ENCODE measurements around the gene HDAC9.

Gene HDAC9

GRCh38 chr7:18558503-18558902, 63.0 kb downstream of the HDAC9 start:
- no peak for DNase-seq (ENCODE audit: low read depth)

GRCh38 chr7:18558910-18559309, 63.4 kb downstream of the HDAC9 start:
- DNase-seq (ENCODE audit: low read depth) = no peak

- DNase-seq (ENCODE audit: low read depth) = no peak
These were observed 64.2 kb downstream of the HDAC9 start for GRCh38 chr7:18559756-18560155.

- no peak for DNase-seq (ENCODE audit: low read depth)
These were observed 69.2 kb downstream of the HDAC9 start for GRCh38 chr7:18564779-18565178.

- no peak for DNase-seq (ENCODE audit: low read depth)
These were observed 69.8 kb downstream of the HDAC9 start for GRCh38 chr7:18565337-18565736.

GRCh38 chr7:18566205-18566604, 70.7 kb downstream of the HDAC9 start:
- no peak for DNase-seq (ENCODE audit: low read depth)

- DNase-seq (ENCODE audit: low read depth) = no peak
These were observed 71.3 kb downstream of the HDAC9 start for GRCh38 chr7:18566829-18567228.

- no peak for DNase-seq (ENCODE audit: low read depth)
These were observed 74.9 kb downstream of the HDAC9 start for GRCh38 chr7:18570441-18570840.

- no peak for DNase-seq (ENCODE audit: low read depth)
These were observed 75.4 kb downstream of the HDAC9 start for GRCh38 chr7:18570890-18571478.

GRCh38 chr7:18572154-18572553, 76.6 kb downstream of the HDAC9 start:
- no peak for DNase-seq (ENCODE audit: low read depth)

GRCh38 chr7:18572885-18573284, 77.3 kb downstream of the HDAC9 start:
- no peak for DNase-seq (ENCODE audit: low read depth)

- no peak for DNase-seq (ENCODE audit: low read depth)
These were observed 78.1 kb downstream of the HDAC9 start for GRCh38 chr7:18573410-18574234.

- DNase-seq (ENCODE audit: low read depth) = no peak
These were observed 78.6 kb downstream of the HDAC9 start for GRCh38 chr7:18574235-18574540.

GRCh38 chr7:18574676-18575075, 79.1 kb downstream of the HDAC9 start:
- no peak for DNase-seq (ENCODE audit: low read depth)

GRCh38 chr7:18575622-18576572, 80.3 kb downstream of the HDAC9 start:
- DNase-seq (ENCODE audit: low read depth) = no peak

GRCh38 chr7:18577096-18577771, 81.7 kb downstream of the HDAC9 start:
- no peak for DNase-seq (ENCODE audit: low read depth)

- no peak for DNase-seq (ENCODE audit: low read depth)
These were observed 84.1 kb downstream of the HDAC9 start for GRCh38 chr7:18579698-18580097.

- no peak for DNase-seq (ENCODE audit: low read depth)
These were observed 85.4 kb downstream of the HDAC9 start for GRCh38 chr7:18580950-18581349.

GRCh38 chr7:18583305-18583704, 87.8 kb downstream of the HDAC9 start:
- DNase-seq (ENCODE audit: low read depth) = no peak

GRCh38 chr7:18590241-18590640, 94.7 kb downstream of the HDAC9 start:
- DNase-seq (ENCODE audit: low read depth) = no peak

- DNase-seq (ENCODE audit: low read depth) = no peak
These were observed 95.3 kb downstream of the HDAC9 start for GRCh38 chr7:18590744-18591340.
